GM10248 (cell line): ENCODE data around the gene PYGB.

Experiments
- CTCF ChIA-PET: fragments of 300-600 bp; sonication (Branson Sonifier 250); formaldehyde crosslinking; extraction: SDS; loops from one replicate; lab custom pipeline; 2021; ENCODE audit warnings: antibody characterized with exemption; lab: Yijun Ruan, JAX
- POLR2A ChIA-PET: fragments of 350-650 bp; sonication (Branson Sonifier 250); formaldehyde crosslinking; extraction: SDS; loops from one replicate; lab custom pipeline; 2020; ENCODE audit warnings: antibody characterized with exemption; lab: Yijun Ruan, JAX
- DNase-seq: peaks from one replicate; pipeline ENCODE4 v3.0.0; 2012; ENCODE audit errors: extremely low spot score
- CTCF ChIP-seq: IDR thresholded peaks from 2 replicates; pipeline ENCODE4 v1.5.1; 2012; ENCODE audit warnings: mild to moderate bottlenecking, low read depth; ENCODE audit errors: extremely low read depth, missing control alignments, control extremely low read depth

PYGB gene

DNA sequence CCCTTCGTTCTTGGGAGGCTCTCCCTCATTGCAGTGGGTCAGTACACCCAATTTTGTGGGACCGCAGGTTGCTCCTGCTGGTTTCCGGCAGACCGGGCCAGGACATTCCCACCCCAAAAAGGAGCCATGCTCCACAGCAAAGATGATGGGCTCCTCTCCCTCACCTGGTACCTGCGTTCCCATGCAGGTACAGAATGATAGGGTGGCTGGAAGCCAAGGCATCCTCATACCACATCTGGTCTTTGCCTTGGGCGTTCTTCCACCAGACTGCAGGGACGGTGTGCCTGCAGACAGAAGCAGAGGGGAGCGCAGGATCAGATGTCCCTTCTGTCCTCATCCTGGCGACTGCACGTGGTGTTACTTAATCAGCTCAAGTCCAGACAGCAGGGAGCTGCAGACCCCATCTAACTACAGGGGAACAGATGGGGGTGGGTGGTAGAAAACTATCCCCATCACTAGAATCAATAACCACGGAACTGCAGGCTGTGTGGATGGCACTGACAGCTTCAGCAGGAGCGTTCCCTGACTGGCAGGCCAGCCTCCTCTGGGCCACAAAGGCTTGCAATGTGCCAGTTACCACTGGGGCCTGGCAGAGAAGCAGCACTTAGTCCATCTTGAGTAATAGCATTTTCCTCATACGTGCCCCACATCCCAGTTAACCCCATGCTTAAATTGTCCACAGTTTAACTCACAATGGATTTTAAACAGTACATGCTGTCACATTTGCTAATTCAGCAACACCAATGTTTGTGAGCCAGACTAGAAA, 72.3 kb downstream of the PYGB start:
- no peak for TF ChIP-seq CTCF
- ChIA-PET POLR2A (no interaction called here), CTCF (interaction anchor here (0.7 to 3.5 kb wide), 6 partner anchors 12 to 78 kb away, joined by 3 to 18 read pairs (median 6); no protein-coding TSS in a partner anchor)
- no peak for DNase-seq

- POLR2A ChIA-PET = no interaction called here
- no peak for TF ChIP-seq CTCF
- DNase-seq = no peak
- CTCF ChIA-PET = interaction anchor here (1.3 to 3.5 kb wide), 4 partner anchors 10 to 77 kb away, joined by 3 to 18 read pairs (median 8); no protein-coding TSS in a partner anchor
These were observed 73.5 kb downstream of the PYGB start for GRCh38 chr20:25321262-25321831.

GRCh38 chr20:25321991-25322390, 74.1 kb downstream of the PYGB start:
- no peak for TF ChIP-seq CTCF
- CTCF ChIA-PET = interaction anchor here (1.3 to 1.4 kb wide), 2 partner anchors 11 to 15 kb away, joined by 3 to 4 read pairs; no protein-coding TSS in a partner anchor
- DNase-seq = no peak
- POLR2A ChIA-PET = no interaction called here

- POLR2A ChIA-PET = no interaction called here
- CTCF ChIA-PET = no interaction called here
- no peak for TF ChIP-seq CTCF
- DNase-seq = no peak
These were observed 75.8 kb downstream of the PYGB start for GRCh38 chr20:25323496-25324246.

GRCh38 chr20:25324412-25324811, 76.5 kb downstream of the PYGB start:
- POLR2A ChIA-PET = no interaction called here
- TF ChIP-seq CTCF = no peak
- CTCF ChIA-PET = no interaction called here
- DNase-seq = peak; percentile 26

DNA sequence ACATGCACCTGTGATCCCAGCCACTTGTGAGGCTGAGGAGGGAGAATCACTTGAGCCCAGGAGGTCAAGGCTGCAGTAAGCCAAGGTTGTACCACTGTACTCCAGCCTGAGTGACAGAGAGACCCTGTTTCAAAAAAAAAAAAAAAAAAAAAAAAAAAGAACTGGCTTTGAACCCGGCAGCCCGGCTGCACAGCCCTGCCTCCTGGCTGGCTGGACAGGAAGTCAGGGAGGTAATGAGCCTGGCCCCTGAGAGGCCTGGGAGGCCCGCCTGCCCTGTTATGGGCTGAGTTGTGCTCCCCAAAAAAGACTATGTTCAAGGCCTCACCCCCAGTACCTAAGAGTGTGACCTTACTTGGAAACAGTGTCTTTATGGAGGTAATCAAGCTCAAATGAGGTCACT, 77.2 kb downstream of the PYGB start:
- ChIA-PET CTCF (interaction anchor here (1.2 to 1.4 kb wide), 2 partner anchors 10 to 18 kb away, joined by 3 read pairs; no protein-coding TSS in a partner anchor), POLR2A (no interaction called here)
- peak; percentile 8 for DNase-seq
- no peak for TF ChIP-seq CTCF
